ENCODE measurements around the gene WWTR1.

WWTR1 gene

GRCh38 chr3:149655826-149656574 lies 1.8 kb downstream of the WWTR1 start:
- Histone ChIP-seq H3K27ac (ENCODE audit: low read depth, low read length) (peak overlapping the region; percentile 99), H3K4me3 (ENCODE audit: low read depth in 1 of 5, low read length in 5 of 5) (peak overlapping the region; percentile 85 to 92 (median 90)), H3K4me1 (ENCODE audit: control insufficient read depth in 5 of 5, insufficient read depth in 5 of 5, low read length in 5 of 5) (peaks cover 1 to 43% (median 41%) of the 10 kb centered on the region in 5 donors), H3K27me3 (ENCODE audit: control insufficient read depth in 5 of 5, insufficient read depth in 4 of 5, low read length in 5 of 5) (no peaks in the 10 kb centered on the region), H3K9ac (ENCODE audit: low read length in 5 of 5) (peak overlapping the region in 4 of 5 donors; percentile 47 to 84 (median 78)), H3K36me3 (ENCODE audit: control insufficient read depth in 5 of 5, insufficient read depth in 5 of 5, low read length in 5 of 5) (peaks cover 0 to 4% (median 0%) of the 10 kb centered on the region in 5 donors), H3K9me3 (ENCODE audit: control insufficient read depth in 5 of 5, low read length in 5 of 5) (no peaks in the 10 kb centered on the region)

GRCh38 chr3:149654188-149654601 lies 3.6 kb downstream of the WWTR1 start:
- peak overlapping the region in 3 of 5 donors; percentile 2 to 19 (median 9) for H3K4me3 ChIP-seq (ENCODE audit: low read depth in 1 of 5, low read length in 5 of 5)
- peaks cover 2 to 47% (median 41%) of the 10 kb centered on the region in 5 donors for H3K4me1 ChIP-seq (ENCODE audit: control insufficient read depth in 5 of 5, insufficient read depth in 5 of 5, low read length in 5 of 5)
- H3K9ac ChIP-seq (ENCODE audit: low read length in 5 of 5) = no peak overlapping the region
- H3K27me3 ChIP-seq (ENCODE audit: control insufficient read depth in 5 of 5, insufficient read depth in 4 of 5, low read length in 5 of 5) = no peaks in the 10 kb centered on the region
- H3K36me3 ChIP-seq (ENCODE audit: control insufficient read depth in 5 of 5, insufficient read depth in 5 of 5, low read length in 5 of 5) = peaks cover 0 to 7% (median 0%) of the 10 kb centered on the region in 5 donors
- peak overlapping the region; percentile 32 for H3K27ac ChIP-seq (ENCODE audit: low read depth, low read length)
- H3K9me3 ChIP-seq (ENCODE audit: control insufficient read depth in 5 of 5, low read length in 5 of 5) = no peaks in the 10 kb centered on the region

GRCh38 chr3:149653564-149653963 lies 4.3 kb downstream of the WWTR1 start:
- Histone ChIP-seq H3K4me3 (ENCODE audit: low read depth in 1 of 5, low read length in 5 of 5) (no peak overlapping the region), H3K4me1 (ENCODE audit: control insufficient read depth in 5 of 5, insufficient read depth in 5 of 5, low read length in 5 of 5) (peaks cover 3 to 44% (median 38%) of the 10 kb centered on the region in 5 donors)

GRCh38 chr3:149653136-149653535 lies 4.7 kb downstream of the WWTR1 start:
- H3K27me3 ChIP-seq (ENCODE audit: control insufficient read depth in 5 of 5, insufficient read depth in 4 of 5, low read length in 5 of 5) = no peaks in the 10 kb centered on the region
- peak overlapping the region; percentile 32 for H3K27ac ChIP-seq (ENCODE audit: low read depth, low read length)
- H3K9ac ChIP-seq (ENCODE audit: low read length in 5 of 5) = no peak overlapping the region
- H3K36me3 ChIP-seq (ENCODE audit: control insufficient read depth in 5 of 5, insufficient read depth in 5 of 5, low read length in 5 of 5) = peaks cover 0 to 7% (median 0%) of the 10 kb centered on the region in 5 donors
- no peak overlapping the region for H3K4me3 ChIP-seq (ENCODE audit: low read depth in 1 of 5, low read length in 5 of 5)
- no peaks in the 10 kb centered on the region for H3K9me3 ChIP-seq (ENCODE audit: control insufficient read depth in 5 of 5, low read length in 5 of 5)
- peaks cover 3 to 46% (median 38%) of the 10 kb centered on the region in 5 donors for H3K4me1 ChIP-seq (ENCODE audit: control insufficient read depth in 5 of 5, insufficient read depth in 5 of 5, low read length in 5 of 5)

More at GRCh38 chr3:149653564-149653963, 4.3 kb downstream of the WWTR1 start:
- Histone ChIP-seq H3K9me3 (ENCODE audit: control insufficient read depth in 5 of 5, low read length in 5 of 5) (no peaks in the 10 kb centered on the region), H3K36me3 (ENCODE audit: control insufficient read depth in 5 of 5, insufficient read depth in 5 of 5, low read length in 5 of 5) (peaks cover 0 to 7% (median 0%) of the 10 kb centered on the region in 5 donors), H3K27ac (ENCODE audit: low read depth, low read length) (peak overlapping the region; percentile 32), H3K27me3 (ENCODE audit: control insufficient read depth in 5 of 5, insufficient read depth in 4 of 5, low read length in 5 of 5) (no peaks in the 10 kb centered on the region), H3K9ac (ENCODE audit: low read length in 5 of 5) (no peak overlapping the region)

GRCh38 chr3:149650828-149651227 lies 7.0 kb downstream of the WWTR1 start:
- Histone ChIP-seq H3K27ac (ENCODE audit: low read depth, low read length) (no peak overlapping the region), H3K27me3 (ENCODE audit: control insufficient read depth in 5 of 5, insufficient read depth in 4 of 5, low read length in 5 of 5) (no peaks in the 10 kb centered on the region), H3K36me3 (ENCODE audit: control insufficient read depth in 5 of 5, insufficient read depth in 5 of 5, low read length in 5 of 5) (peaks cover 0 to 7% (median 0%) of the 10 kb centered on the region in 5 donors), H3K4me1 (ENCODE audit: control insufficient read depth in 5 of 5, insufficient read depth in 5 of 5, low read length in 5 of 5) (peaks cover 3 to 39% (median 22%) of the 10 kb centered on the region in 5 donors), H3K9ac (ENCODE audit: low read length in 5 of 5) (no peak overlapping the region), H3K4me3 (ENCODE audit: low read depth in 1 of 5, low read length in 5 of 5) (no peak overlapping the region), H3K9me3 (ENCODE audit: control insufficient read depth in 5 of 5, low read length in 5 of 5) (no peaks in the 10 kb centered on the region)

- H3K27me3 ChIP-seq (ENCODE audit: control insufficient read depth in 5 of 5, insufficient read depth in 4 of 5, low read length in 5 of 5) = no peaks in the 10 kb centered on the region
- H3K9ac ChIP-seq (ENCODE audit: low read length in 5 of 5) = no peak overlapping the region
- peaks cover 0 to 7% (median 0%) of the 10 kb centered on the region in 5 donors for H3K36me3 ChIP-seq (ENCODE audit: control insufficient read depth in 5 of 5, insufficient read depth in 5 of 5, low read length in 5 of 5)
- peaks cover 1 to 21% (median 9%) of the 10 kb centered on the region in 5 donors for H3K4me1 ChIP-seq (ENCODE audit: control insufficient read depth in 5 of 5, insufficient read depth in 5 of 5, low read length in 5 of 5)
- H3K9me3 ChIP-seq (ENCODE audit: control insufficient read depth in 5 of 5, low read length in 5 of 5) = no peaks in the 10 kb centered on the region
- H3K4me3 ChIP-seq (ENCODE audit: low read depth in 1 of 5, low read length in 5 of 5) = no peak overlapping the region
- no peak overlapping the region for H3K27ac ChIP-seq (ENCODE audit: low read depth, low read length)
These were observed 9.3 kb downstream of the WWTR1 start for GRCh38 chr3:149648525-149648924.

- Histone ChIP-seq H3K4me3 (ENCODE audit: low read depth in 1 of 5, low read length in 5 of 5) (no peak overlapping the region), H3K27ac (ENCODE audit: low read depth, low read length) (no peak overlapping the region), H3K4me1 (ENCODE audit: control insufficient read depth in 5 of 5, insufficient read depth in 5 of 5, low read length in 5 of 5) (peaks cover 1 to 16% (median 8%) of the 10 kb centered on the region in 5 donors)
These were observed 10.0 kb downstream of the WWTR1 start for GRCh38 chr3:149647812-149648211.

GRCh38 chr3:149647285-149647684 lies 10.5 kb downstream of the WWTR1 start:
- H3K4me1 ChIP-seq (ENCODE audit: control insufficient read depth in 5 of 5, insufficient read depth in 5 of 5, low read length in 5 of 5) = peaks cover 1 to 16% (median 8%) of the 10 kb centered on the region in 5 donors
- no peak overlapping the region for H3K4me3 ChIP-seq (ENCODE audit: low read depth in 1 of 5, low read length in 5 of 5)
- H3K36me3 ChIP-seq (ENCODE audit: control insufficient read depth in 5 of 5, insufficient read depth in 5 of 5, low read length in 5 of 5) = peaks cover 0 to 7% (median 0%) of the 10 kb centered on the region in 5 donors
- H3K27me3 ChIP-seq (ENCODE audit: control insufficient read depth in 5 of 5, insufficient read depth in 4 of 5, low read length in 5 of 5) = no peaks in the 10 kb centered on the region
- no peaks in the 10 kb centered on the region for H3K9me3 ChIP-seq (ENCODE audit: control insufficient read depth in 5 of 5, low read length in 5 of 5)
- H3K9ac ChIP-seq (ENCODE audit: low read length in 5 of 5) = no peak overlapping the region
- H3K27ac ChIP-seq (ENCODE audit: low read depth, low read length) = no peak overlapping the region

More at GRCh38 chr3:149647812-149648211, 10.0 kb downstream of the WWTR1 start:
- Histone ChIP-seq H3K9ac (ENCODE audit: low read length in 5 of 5) (no peak overlapping the region), H3K9me3 (ENCODE audit: control insufficient read depth in 5 of 5, low read length in 5 of 5) (no peaks in the 10 kb centered on the region), H3K36me3 (ENCODE audit: control insufficient read depth in 5 of 5, insufficient read depth in 5 of 5, low read length in 5 of 5) (peaks cover 0 to 7% (median 0%) of the 10 kb centered on the region in 5 donors), H3K27me3 (ENCODE audit: control insufficient read depth in 5 of 5, insufficient read depth in 4 of 5, low read length in 5 of 5) (no peaks in the 10 kb centered on the region)

- Histone ChIP-seq H3K27ac (ENCODE audit: low read depth, low read length) (no peak overlapping the region), H3K27me3 (ENCODE audit: control insufficient read depth in 5 of 5, insufficient read depth in 4 of 5, low read length in 5 of 5) (no peaks in the 10 kb centered on the region), H3K9me3 (ENCODE audit: control insufficient read depth in 5 of 5, low read length in 5 of 5) (no peaks in the 10 kb centered on the region), H3K4me1 (ENCODE audit: control insufficient read depth in 5 of 5, insufficient read depth in 5 of 5, low read length in 5 of 5) (peaks cover 1 to 16% (median 8%) of the 10 kb centered on the region in 5 donors), H3K36me3 (ENCODE audit: control insufficient read depth in 5 of 5, insufficient read depth in 5 of 5, low read length in 5 of 5) (peaks cover 0 to 7% (median 0%) of the 10 kb centered on the region in 5 donors), H3K9ac (ENCODE audit: low read length in 5 of 5) (no peak overlapping the region), H3K4me3 (ENCODE audit: low read depth in 1 of 5, low read length in 5 of 5) (no peak overlapping the region)
These were observed 11.6 kb downstream of the WWTR1 start for GRCh38 chr3:149646181-149646766.

GRCh38 chr3:149643963-149644362 lies 13.9 kb downstream of the WWTR1 start:
- Histone ChIP-seq H3K4me1 (ENCODE audit: control insufficient read depth in 5 of 5, insufficient read depth in 5 of 5, low read length in 5 of 5) (peaks cover 0 to 13% (median 9%) of the 10 kb centered on the region in 5 donors), H3K27me3 (ENCODE audit: control insufficient read depth in 5 of 5, insufficient read depth in 4 of 5, low read length in 5 of 5) (no peaks in the 10 kb centered on the region), H3K9me3 (ENCODE audit: control insufficient read depth in 5 of 5, low read length in 5 of 5) (no peaks in the 10 kb centered on the region), H3K4me3 (ENCODE audit: low read depth in 1 of 5, low read length in 5 of 5) (no peak overlapping the region), H3K9ac (ENCODE audit: low read length in 5 of 5) (no peak overlapping the region), H3K36me3 (ENCODE audit: control insufficient read depth in 5 of 5, insufficient read depth in 5 of 5, low read length in 5 of 5) (no peaks in the 10 kb centered on the region), H3K27ac (ENCODE audit: low read depth, low read length) (no peak overlapping the region)

Data from subcutaneous abdominal adipose tissue (tissue), 5 donors.